SK-N-SH treated with all-trans-retinoic acid at 6 μM for 48 hours (cell line): ENCODE measurements around the gene ZNF281.

Experiments
- ATAC-seq: fragments of 200-7000 bp; cut with Tn5 transposase; 3 replicates; pipeline ENCODE4 v1.9.1; 2020; ENCODE audit warnings: mild to moderate bottlenecking, moderate library complexity
- ARNTL ChIP-seq: fragments of 450-650 bp; formaldehyde crosslinking; IDR thresholded peaks from 2 replicates; pipeline ENCODE4 v1.5.0; 2020; ENCODE audit warnings: low read depth, mild to moderate bottlenecking, moderate library complexity, borderline replicate concordance
- CREB5 ChIP-seq: fragments of 250-450 bp; sonication (Bioruptor Pico); IDR thresholded peaks from 2 replicates; pipeline ENCODE4 v1.5.1; 2020; ENCODE audit warnings: low read depth, mild to moderate bottlenecking, moderate library complexity
- CSDC2 ChIP-seq: fragments of 250-450 bp; sonication (Bioruptor Pico); IDR thresholded peaks from 2 replicates; pipeline ENCODE4 v1.5.0; 2020; ENCODE audit warnings: mild to moderate bottlenecking, moderate library complexity
- CSRNP3 ChIP-seq: fragments of 250-450 bp; sonication (Bioruptor Pico); IDR thresholded peaks from 2 replicates; pipeline ENCODE4 v1.5.1; 2021; ENCODE audit warnings: mild to moderate bottlenecking, moderate library complexity
- ESRRG ChIP-seq: fragments of 250-450 bp; sonication (Bioruptor Pico); IDR thresholded peaks from 2 replicates; pipeline ENCODE4 v1.6.1; 2021; ENCODE audit warnings: mild to moderate bottlenecking
- ISL1 ChIP-seq: fragments of 250-450 bp; sonication (Bioruptor Pico); IDR thresholded peaks from 2 replicates; pipeline ENCODE4 v2.1.2; 2022; ENCODE audit warnings: mild to moderate bottlenecking, moderate library complexity
- PATZ1 ChIP-seq: fragments of 250-450 bp; sonication (Bioruptor Pico); IDR thresholded peaks from 2 replicates; pipeline ENCODE4 v1.8.0; 2020; ENCODE audit warnings: mild to moderate bottlenecking, moderate library complexity, borderline replicate concordance
- POU6F1 ChIP-seq: fragments of 250-450 bp; sonication (Bioruptor Pico); IDR thresholded peaks from 2 replicates; pipeline ENCODE4 v1.8.0; 2021; ENCODE audit warnings: low read depth, mild to moderate bottlenecking, moderate library complexity, borderline replicate concordance
- RARB ChIP-seq: fragments of 250-450 bp; sonication (Bioruptor Pico); IDR thresholded peaks from 2 replicates; pipeline ENCODE4 v1.8.0; 2021; ENCODE audit warnings: mild to moderate bottlenecking, moderate library complexity
- SNAI2 ChIP-seq: fragments of 250-450 bp; sonication (Bioruptor Pico); IDR thresholded peaks from 2 replicates; pipeline ENCODE4 v1.5.0; 2020; ENCODE audit warnings: mild to moderate bottlenecking, moderate library complexity
- TOX ChIP-seq: fragments of 250-450 bp; sonication (Bioruptor Pico); IDR thresholded peaks from 2 replicates; pipeline ENCODE4 v1.8.0; 2021; ENCODE audit warnings: mild to moderate bottlenecking, moderate library complexity, borderline replicate concordance
- TSHZ2 ChIP-seq: fragments of 250-450 bp; sonication (Bioruptor Pico); IDR thresholded peaks from 2 replicates; pipeline ENCODE4 v1.5.0; 2020; ENCODE audit warnings: mild to moderate bottlenecking, moderate library complexity
- ZC3H10 ChIP-seq: fragments of 250-450 bp; sonication (Bioruptor Pico); IDR thresholded peaks from 2 replicates; pipeline ENCODE4 v1.5.1; 2021; ENCODE audit warnings: mild to moderate bottlenecking, moderate library complexity
- ZFP3 ChIP-seq: fragments of 250-450 bp; sonication (Bioruptor Pico); IDR thresholded peaks from 2 replicates; pipeline ENCODE4 v1.5.0; 2020; ENCODE audit warnings: mild to moderate bottlenecking, moderate library complexity
- ZFP30 ChIP-seq: fragments of 450-650 bp; formaldehyde crosslinking; IDR thresholded peaks from 2 replicates; pipeline ENCODE4 v1.5.0; 2022; ENCODE audit warnings: mild to moderate bottlenecking, moderate library complexity
- ZNF565 ChIP-seq: fragments of 450-650 bp; formaldehyde crosslinking; conservative IDR thresholded peaks from 2 replicates; pipeline ENCODE4 v1.5.0; 2020; ENCODE audit warnings: low read depth, mild to moderate bottlenecking, moderate library complexity
- ZNF70 ChIP-seq: fragments of 450-650 bp; formaldehyde crosslinking; IDR thresholded peaks from 2 replicates; pipeline ENCODE4 v1.5.0; 2020; ENCODE audit warnings: mild to moderate bottlenecking, moderate library complexity
- ZNF8 ChIP-seq: fragments of 450-650 bp; formaldehyde crosslinking; IDR thresholded peaks from 2 replicates; pipeline ENCODE4 v1.5.0; 2020; ENCODE audit warnings: mild to moderate bottlenecking, moderate library complexity

The ZNF281 gene

GRCh38 chr1:200381256-200381984, 28.4 kb downstream of the ZNF281 start:
- no peak for ATAC-seq
- TF ChIP-seq PATZ1 (CRISPR knock-in tag) (no peak), TOX (no peak), SNAI2 (CRISPR knock-in tag) (no peak), ZC3H10 (CRISPR knock-in tag) (no peak), CSDC2 (CRISPR knock-in tag) (no peak), CREB5 (no peak)

GRCh38 chr1:200380589-200381021, 29.2 kb downstream of the ZNF281 start:
- ATAC-seq: no peak
- TF ChIP-seq ESRRG (CRISPR knock-in tag) (no peak), ZFP3 (CRISPR knock-in tag) (no peak), ZC3H10 (CRISPR knock-in tag) (no peak), ZFP30 (no peak), ISL1 (CRISPR knock-in tag) (no peak), CREB5 (no peak), CSDC2 (CRISPR knock-in tag) (no peak), TSHZ2 (CRISPR knock-in tag) (no peak), ZNF565 (no peak), PATZ1 (CRISPR knock-in tag) (no peak), RARB (CRISPR knock-in tag) (no peak), ZNF8 (CRISPR knock-in tag) (no peak), CSRNP3 (CRISPR knock-in tag) (no peak), ARNTL (CRISPR knock-in tag) (no peak), ZNF70 (no peak), SNAI2 (CRISPR knock-in tag) (no peak), POU6F1 (CRISPR knock-in tag) (no peak)
